HEK293 (cell line): ENCODE measurements around the gene FCMR.

Experiments used
- CTCF ChIA-PET: fragments of 350-600 bp; formaldehyde crosslinking; extraction: SDS; loops from one replicate; lab custom pipeline; 2021; ENCODE audit warnings: antibody characterized with exemption; lab: Yijun Ruan, JAX
- POLR2A ChIA-PET: fragments of 300-600 bp; formaldehyde crosslinking; extraction: SDS; loops from one replicate; lab custom pipeline; 2020; ENCODE audit warnings: antibody characterized with exemption, inconsistent platforms; lab: Yijun Ruan, JAX
- H3K27ac ChIP-seq: fragments of 200-500 bp; sonication (Bioruptor generic); 2 replicates; pipeline ENCODE4 v1.5.1; 2014; ENCODE audit warnings: low read depth, low read length, control low read depth, inconsistent platforms; ENCODE audit errors: extremely low read depth
- H3K36me3 ChIP-seq, 2 experiments: fragments of 200-500 bp in 1 of 2; sonication (Bioruptor generic) in 1 of 2; 1 replicate in 1 of 2; 2 replicates in 1 of 2; pipeline ENCODE4 v1.5.1; 2014 to 2017; ENCODE audit warnings: inconsistent platforms in 2 of 2, low read length in 2 of 2; ENCODE audit not compliant: control insufficient read depth in 2 of 2, insufficient read depth in 1 of 2
- H3K4me1 ChIP-seq: fragments of 200-500 bp; sonication (Bioruptor generic); 2 replicates; pipeline ENCODE4 v1.5.1; 2014; ENCODE audit warnings: mild to moderate bottlenecking, low read length, inconsistent platforms; ENCODE audit not compliant: control insufficient read depth, insufficient read depth
- H3K4me3 ChIP-seq: 2 replicates; pipeline ENCODE4 v1.5.1; 2011; ENCODE audit warnings: low read depth, mild to moderate bottlenecking, control low read depth, low read length, moderate library complexity
- H3K9me3 ChIP-seq: fragments of 200-500 bp; sonication (Bioruptor generic); 2 replicates; pipeline ENCODE4 v1.5.1; 2014; ENCODE audit warnings: low read depth, low read length, inconsistent platforms; ENCODE audit not compliant: control insufficient read depth, insufficient read depth
- GFI1B ChIP-seq: fragments of 450-650 bp; formaldehyde crosslinking; IDR thresholded peaks from 2 replicates; pipeline ENCODE4 v1.5.1; 2016; ENCODE audit warnings: missing biosample characterization, missing genetic modification characterization
- GLIS1 ChIP-seq: fragments of 450-650 bp; formaldehyde crosslinking; IDR thresholded peaks from 2 replicates; pipeline ENCODE4 v1.5.1; 2016; ENCODE audit warnings: missing biosample characterization, missing genetic modification characterization
- GLIS2 ChIP-seq: fragments of 450-650 bp; formaldehyde crosslinking; IDR thresholded peaks from 2 replicates; pipeline ENCODE4 v1.5.1; 2016; ENCODE audit warnings: missing biosample characterization, missing genetic modification characterization
- HOXD13 ChIP-seq: sonication (generic); formaldehyde crosslinking; IDR thresholded peaks from 2 replicates; pipeline ENCODE4 v1.8.0; 2022; ENCODE audit warnings: missing genetic modification reagents, borderline replicate concordance
- PRDM10 ChIP-seq: fragments of 450-650 bp; formaldehyde crosslinking; IDR thresholded peaks from 2 replicates; pipeline ENCODE4 v1.5.1; 2016; ENCODE audit warnings: missing biosample characterization, missing genetic modification characterization
- ZBTB1 ChIP-seq: fragments of 450-650 bp; formaldehyde crosslinking; IDR thresholded peaks from 2 replicates; pipeline ENCODE4 v1.5.1; 2016; ENCODE audit warnings: missing biosample characterization, missing genetic modification characterization
- ZBTB20 ChIP-seq: fragments of 450-650 bp; formaldehyde crosslinking; IDR thresholded peaks from 2 replicates; pipeline ENCODE4 v1.5.1; 2016; ENCODE audit warnings: missing biosample characterization, missing genetic modification characterization
- ZFP69B ChIP-seq: fragments of 450-650 bp; formaldehyde crosslinking; IDR thresholded peaks from 2 replicates; pipeline ENCODE4 v1.5.1; 2016; ENCODE audit warnings: missing biosample characterization, missing genetic modification characterization
- ZNF146 ChIP-seq: fragments of 450-650 bp; formaldehyde crosslinking; IDR thresholded peaks from 2 replicates; pipeline ENCODE4 v1.5.1; 2016; ENCODE audit warnings: missing biosample characterization, missing genetic modification characterization
- ZNF184 ChIP-seq: fragments of 450-650 bp; IDR thresholded peaks from 2 replicates; pipeline ENCODE4 v1.5.1; 2018; ENCODE audit warnings: missing biosample characterization, mild to moderate bottlenecking, missing genetic modification characterization
- ZNF350 ChIP-seq: fragments of 450-650 bp; formaldehyde crosslinking; IDR thresholded peaks from 2 replicates; pipeline ENCODE4 v1.5.0; 2017; ENCODE audit warnings: missing biosample characterization, mild to moderate bottlenecking, missing genetic modification characterization
- ZNF394 ChIP-seq: fragments of 450-650 bp; formaldehyde crosslinking; IDR thresholded peaks from 2 replicates; pipeline ENCODE4 v1.5.1; 2016; ENCODE audit warnings: missing biosample characterization, missing genetic modification characterization, mild to moderate bottlenecking, moderate library complexity, borderline replicate concordance
- ZNF416 ChIP-seq: fragments of 450-650 bp; formaldehyde crosslinking; IDR thresholded peaks from 2 replicates; pipeline ENCODE4 v1.5.1; 2016; ENCODE audit warnings: missing biosample characterization, missing genetic modification characterization
- ZNF473 ChIP-seq: fragments of 450-650 bp; formaldehyde crosslinking; IDR thresholded peaks from 2 replicates; pipeline ENCODE4 v1.5.1; 2017; ENCODE audit warnings: missing biosample characterization, missing genetic modification characterization
- ZNF501 ChIP-seq: fragments of 450-650 bp; formaldehyde crosslinking; IDR thresholded peaks from 2 replicates; pipeline ENCODE4 v1.5.1; 2016; ENCODE audit warnings: missing biosample characterization, missing genetic modification characterization
- ZNF558 ChIP-seq: fragments of 450-650 bp; formaldehyde crosslinking; IDR thresholded peaks from 2 replicates; pipeline ENCODE4 v1.5.1; 2016; ENCODE audit warnings: missing biosample characterization, missing genetic modification characterization
- ZNF585B ChIP-seq: fragments of 450-650 bp; formaldehyde crosslinking; IDR thresholded peaks from 2 replicates; pipeline ENCODE4 v1.5.1; 2016; ENCODE audit warnings: missing biosample characterization, missing genetic modification characterization
- ZNF596 ChIP-seq: fragments of 450-650 bp; IDR thresholded peaks from 2 replicates; pipeline ENCODE4 v1.5.0; 2018; ENCODE audit warnings: missing biosample characterization, mild to moderate bottlenecking, missing genetic modification characterization, moderate library complexity
- ZNF610 ChIP-seq: fragments of 450-650 bp; formaldehyde crosslinking; IDR thresholded peaks from 2 replicates; pipeline ENCODE4 v1.5.1; 2016; ENCODE audit warnings: missing biosample characterization, missing genetic modification characterization, borderline replicate concordance
- ZNF701 ChIP-seq: fragments of 450-650 bp; formaldehyde crosslinking; IDR thresholded peaks from 2 replicates; pipeline ENCODE4 v1.5.1; 2016; ENCODE audit warnings: missing biosample characterization, missing genetic modification characterization
- ZSCAN30 ChIP-seq: fragments of 450-650 bp; IDR thresholded peaks from 2 replicates; pipeline ENCODE4 v1.5.1; 2018; ENCODE audit warnings: missing biosample characterization, mild to moderate bottlenecking, missing genetic modification characterization, moderate library complexity
- TF ChIP-seq, protein P1 (sequence below): fragments of 450-650 bp; formaldehyde crosslinking; IDR thresholded peaks from 2 replicates; pipeline ENCODE4 v1.5.1; 2016; ENCODE audit warnings: missing biosample characterization, missing genetic modification characterization
- TF ChIP-seq, protein P2 (sequence below): fragments of 450-650 bp; formaldehyde crosslinking; IDR thresholded peaks from 2 replicates; pipeline ENCODE4; 2016; ENCODE audit warnings: missing biosample characterization, missing genetic modification characterization
- TF ChIP-seq, protein P3 (sequence below): fragments of 450-650 bp; formaldehyde crosslinking; IDR thresholded peaks from 2 replicates; pipeline ENCODE4 v1.5.1; 2016; ENCODE audit warnings: missing biosample characterization, missing genetic modification characterization
- TF ChIP-seq, protein P4 (sequence below): fragments of 450-650 bp; formaldehyde crosslinking; IDR thresholded peaks from 2 replicates; pipeline ENCODE4 v1.5.1; 2017; ENCODE audit warnings: missing biosample characterization, missing genetic modification characterization

Gene FCMR

DNA sequence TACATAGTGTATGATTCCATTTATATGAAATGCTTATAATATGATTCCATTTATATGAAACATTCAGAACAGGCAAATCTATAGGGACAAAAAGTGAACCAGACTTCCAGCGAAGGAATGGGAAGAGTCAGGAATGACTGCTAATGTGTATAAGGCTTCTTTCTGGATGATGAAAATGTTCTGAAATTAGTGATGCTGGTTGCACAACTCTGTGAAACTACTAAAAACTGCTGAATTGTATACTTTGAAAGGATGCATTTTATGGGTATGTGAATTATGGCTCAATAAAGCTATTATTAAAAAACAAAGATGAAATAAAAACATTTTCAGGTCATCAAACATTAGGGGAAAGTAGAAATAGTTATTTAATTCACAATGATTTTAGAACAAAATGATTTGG is 38.6 kb downstream of the FCMR start (continued):
- TF ChIP-seq ZNF610 (tag by site-specific recombination) (no peak), ZBTB1 (tag by site-specific recombination) (no peak), ZNF701 (tag by site-specific recombination) (no peak), GLIS2 (tag by site-specific recombination) (no peak)

DNA sequence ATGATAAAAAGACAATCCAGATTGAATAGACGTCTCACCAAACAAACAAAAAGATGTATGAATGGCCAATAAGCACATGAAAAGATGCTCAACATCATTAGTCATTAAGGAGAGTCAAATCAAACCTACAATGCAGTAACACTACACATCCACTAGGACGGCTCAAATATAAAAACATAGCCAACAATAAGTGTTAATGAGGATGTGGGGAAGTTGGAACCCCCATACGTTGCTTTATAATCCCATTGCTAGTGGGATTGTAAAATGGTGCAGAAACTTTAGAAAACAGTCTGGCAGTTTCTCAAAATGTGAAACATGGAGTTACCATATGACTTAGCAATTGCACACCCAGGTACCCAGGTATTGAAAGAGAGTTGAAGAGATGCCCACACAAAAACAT is 39.2 kb downstream of the FCMR start:
- CTCF ChIA-PET: interaction anchor here (0.6 to 3.1 kb wide), 4 partner anchors 9 to 75 kb away, joined by 3 to 10 read pairs (median 7); partner anchors contain the start of gene IL20
- Histone ChIP-seq H3K9me3 (no peaks in the 10 kb centered on the region), H3K4me1 (no peaks in the 10 kb centered on the region), H3K27ac (no peak overlapping the region), H3K4me3 (no peak overlapping the region), H3K36me3 (no peaks in the 10 kb centered on the region)
- POLR2A ChIA-PET: no interaction called here
- TF ChIP-seq ZNF558 (tag by site-specific recombination): no peak
- TF ChIP-seq ZNF596 (tag by site-specific recombination): no peak
- no peak for TF ChIP-seq ZSCAN30 (tag by site-specific recombination)
- TF ChIP-seq ZBTB20 (tag by site-specific recombination): no peak
- no peak for TF ChIP-seq ZFP69B
- TF ChIP-seq GLIS1: no peak
- no peak for TF ChIP-seq HOXD13 (CRISPR knock-in tag)
- no peak for TF ChIP-seq ZNF501 (tag by site-specific recombination)
- TF ChIP-seq ZNF394 (tag by site-specific recombination): no peak
- TF ChIP-seq, protein P1, sequence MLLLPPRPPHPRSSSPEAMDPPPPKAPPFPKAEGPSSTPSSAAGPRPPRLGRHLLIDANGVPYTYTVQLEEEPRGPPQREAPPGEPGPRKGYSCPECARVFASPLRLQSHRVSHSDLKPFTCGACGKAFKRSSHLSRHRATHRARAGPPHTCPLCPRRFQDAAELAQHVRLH (tag by site-specific recombination): no peak
- TF ChIP-seq ZNF585B (tag by site-specific recombination): no peak
- TF ChIP-seq, protein P2, sequence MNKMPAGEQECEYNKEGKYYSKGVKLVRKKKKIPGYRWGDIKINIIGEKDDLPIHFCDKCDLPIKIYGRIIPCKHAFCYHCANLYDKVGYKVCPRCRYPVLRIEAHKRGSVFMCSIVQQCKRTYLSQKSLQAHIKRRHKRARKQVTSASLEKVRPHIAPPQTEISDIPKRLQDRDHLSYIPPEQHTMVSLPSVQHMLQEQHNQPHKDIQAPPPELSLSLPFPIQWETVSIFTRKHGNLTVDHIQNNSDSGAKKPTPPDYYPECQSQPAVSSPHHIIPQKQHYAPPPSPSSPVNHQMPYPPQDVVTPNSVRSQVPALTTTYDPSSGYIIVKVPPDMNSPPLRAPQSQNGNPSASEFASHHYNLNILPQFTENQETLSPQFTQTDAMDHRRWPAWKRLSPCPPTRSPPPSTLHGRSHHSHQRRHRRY: no peak
- TF ChIP-seq, protein P3, sequence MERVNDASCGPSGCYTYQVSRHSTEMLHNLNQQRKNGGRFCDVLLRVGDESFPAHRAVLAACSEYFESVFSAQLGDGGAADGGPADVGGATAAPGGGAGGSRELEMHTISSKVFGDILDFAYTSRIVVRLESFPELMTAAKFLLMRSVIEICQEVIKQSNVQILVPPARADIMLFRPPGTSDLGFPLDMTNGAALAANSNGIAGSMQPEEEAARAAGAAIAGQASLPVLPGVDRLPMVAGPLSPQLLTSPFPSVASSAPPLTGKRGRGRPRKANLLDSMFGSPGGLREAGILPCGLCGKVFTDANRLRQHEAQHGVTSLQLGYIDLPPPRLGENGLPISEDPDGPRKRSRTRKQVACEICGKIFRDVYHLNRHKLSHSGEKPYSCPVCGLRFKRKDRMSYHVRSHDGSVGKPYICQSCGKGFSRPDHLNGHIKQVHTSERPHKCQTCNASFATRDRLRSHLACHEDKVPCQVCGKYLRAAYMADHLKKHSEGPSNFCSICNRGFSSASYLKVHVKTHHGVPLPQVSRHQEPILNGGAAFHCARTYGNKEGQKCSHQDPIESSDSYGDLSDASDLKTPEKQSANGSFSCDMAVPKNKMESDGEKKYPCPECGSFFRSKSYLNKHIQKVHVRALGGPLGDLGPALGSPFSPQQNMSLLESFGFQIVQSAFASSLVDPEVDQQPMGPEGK (tag by site-specific recombination): no peak

- POLR2A ChIA-PET: no interaction called here
- Histone ChIP-seq H3K4me3 (no peak overlapping the region), H3K27ac (no peak overlapping the region), H3K36me3 (no peaks in the 10 kb centered on the region), H3K4me1 (no peaks in the 10 kb centered on the region), H3K9me3 (no peaks in the 10 kb centered on the region)
- CTCF ChIA-PET: interaction anchor here (1.0 to 2.1 kb wide), 6 partner anchors 10 to 154 kb away, joined by 3 to 15 read pairs (median 4); partner anchors contain the start of gene IL20
- TF ChIP-seq ZNF146 (tag by site-specific recombination) (no peak), ZNF416 (tag by site-specific recombination) (no peak), PRDM10 (tag by site-specific recombination) (no peak), GFI1B (tag by site-specific recombination) (no peak), ZNF184 (tag by site-specific recombination) (no peak), ZNF350 (tag by site-specific recombination) (no peak), ZNF473 (tag by site-specific recombination) (no peak)
- TF ChIP-seq, protein P4, sequence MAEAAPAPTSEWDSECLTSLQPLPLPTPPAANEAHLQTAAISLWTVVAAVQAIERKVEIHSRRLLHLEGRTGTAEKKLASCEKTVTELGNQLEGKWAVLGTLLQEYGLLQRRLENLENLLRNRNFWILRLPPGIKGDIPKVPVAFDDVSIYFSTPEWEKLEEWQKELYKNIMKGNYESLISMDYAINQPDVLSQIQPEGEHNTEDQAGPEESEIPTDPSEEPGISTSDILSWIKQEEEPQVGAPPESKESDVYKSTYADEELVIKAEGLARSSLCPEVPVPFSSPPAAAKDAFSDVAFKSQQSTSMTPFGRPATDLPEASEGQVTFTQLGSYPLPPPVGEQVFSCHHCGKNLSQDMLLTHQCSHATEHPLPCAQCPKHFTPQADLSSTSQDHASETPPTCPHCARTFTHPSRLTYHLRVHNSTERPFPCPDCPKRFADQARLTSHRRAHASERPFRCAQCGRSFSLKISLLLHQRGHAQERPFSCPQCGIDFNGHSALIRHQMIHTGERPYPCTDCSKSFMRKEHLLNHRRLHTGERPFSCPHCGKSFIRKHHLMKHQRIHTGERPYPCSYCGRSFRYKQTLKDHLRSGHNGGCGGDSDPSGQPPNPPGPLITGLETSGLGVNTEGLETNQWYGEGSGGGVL (tag by site-specific recombination): no peak
These were observed 41.4 kb downstream of the FCMR start for GRCh38 chr1:206880314-206880713.
